GM19463 (cell line): Measurements from ENCODE around the gene FUT9.

Experiments used
- ATAC-seq: cut with Tn5 transposase; IDR thresholded peaks from one replicate; pipeline ENCODE4 v1.9.1; 2021; ENCODE audit warnings: mild to moderate bottlenecking, moderate library complexity; ENCODE audit not compliant: unreplicated experiment

The FUT9 gene

GRCh38 chr6:96015518-96016333, at the start of gene FUT9:
Gene FUT9, plus strand, starts transcription at chr6:96015974. Its CDS starts 187,182 bp downstream, at chr6:96203156.
- no peak for ATAC-seq

GRCh38 chr6:95967594-95967993, 48.2 kb upstream of the FUT9 start:
- ATAC-seq, result no peak

GRCh38 chr6:95973976-95974375, 41.8 kb upstream of the FUT9 start:
- ATAC-seq, result no peak

DNA sequence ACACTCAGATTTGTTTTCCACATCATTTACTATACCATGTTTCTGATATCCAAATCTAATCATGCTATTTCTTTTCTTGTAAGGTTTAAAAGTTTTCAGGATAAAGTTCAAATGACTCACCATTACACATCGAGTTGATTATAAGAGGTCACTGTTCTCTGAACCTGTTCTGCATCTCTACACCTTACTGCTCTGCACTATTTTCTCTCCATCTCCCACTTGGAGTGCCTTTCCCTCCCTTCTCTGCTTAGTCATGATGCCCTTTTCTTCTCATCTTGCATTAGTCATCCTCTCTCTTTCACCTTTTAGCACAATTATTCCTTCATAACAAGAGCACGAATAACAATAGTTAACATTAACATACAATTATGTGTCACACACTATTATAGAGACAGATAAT, 37.5 kb upstream of the FUT9 start:
- no peak for ATAC-seq

- ATAC-seq, result no peak
Observed at GRCh38 chr6:95991906-95992305, 23.9 kb upstream of the FUT9 start.

DNA sequence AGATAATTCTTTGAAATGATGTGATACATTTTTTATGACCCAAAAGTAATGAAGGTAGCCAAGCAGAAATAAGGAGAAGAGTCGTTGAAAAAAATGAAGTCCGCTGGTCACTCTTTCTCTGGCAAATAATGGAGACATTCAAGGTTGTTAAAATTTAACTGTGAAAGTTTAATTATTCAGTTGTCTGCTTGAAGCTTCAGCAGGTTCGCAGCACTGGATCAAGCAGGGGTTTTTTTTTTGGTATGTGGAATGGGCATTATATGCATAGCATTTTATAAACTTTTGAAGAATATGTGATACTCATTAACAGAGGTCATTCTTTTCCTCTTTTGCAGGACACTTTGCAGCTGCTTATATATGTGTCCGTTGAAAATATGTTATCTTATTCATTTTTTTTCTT, 21.6 kb upstream of the FUT9 start:
- no peak for ATAC-seq

DNA sequence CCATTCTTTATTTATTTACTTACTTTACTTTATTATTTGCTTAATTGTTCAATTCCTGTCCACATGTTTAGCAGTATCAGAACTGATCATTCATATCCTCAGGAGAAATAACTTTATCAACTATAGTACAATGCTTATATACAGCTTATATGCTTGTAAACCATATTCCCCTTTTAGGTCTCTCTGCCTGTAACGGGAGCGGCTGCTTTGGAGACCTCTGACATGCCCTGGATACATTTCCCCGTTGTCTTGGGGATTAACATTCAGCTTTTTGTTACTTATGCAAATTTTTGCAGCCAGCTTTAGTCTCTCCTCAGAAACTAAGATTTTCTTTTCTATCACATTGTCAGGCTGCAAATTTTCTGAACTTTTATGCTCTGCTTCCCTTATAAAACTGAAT, 17.6 kb upstream of the FUT9 start:
- ATAC-seq, result no peak

DNA sequence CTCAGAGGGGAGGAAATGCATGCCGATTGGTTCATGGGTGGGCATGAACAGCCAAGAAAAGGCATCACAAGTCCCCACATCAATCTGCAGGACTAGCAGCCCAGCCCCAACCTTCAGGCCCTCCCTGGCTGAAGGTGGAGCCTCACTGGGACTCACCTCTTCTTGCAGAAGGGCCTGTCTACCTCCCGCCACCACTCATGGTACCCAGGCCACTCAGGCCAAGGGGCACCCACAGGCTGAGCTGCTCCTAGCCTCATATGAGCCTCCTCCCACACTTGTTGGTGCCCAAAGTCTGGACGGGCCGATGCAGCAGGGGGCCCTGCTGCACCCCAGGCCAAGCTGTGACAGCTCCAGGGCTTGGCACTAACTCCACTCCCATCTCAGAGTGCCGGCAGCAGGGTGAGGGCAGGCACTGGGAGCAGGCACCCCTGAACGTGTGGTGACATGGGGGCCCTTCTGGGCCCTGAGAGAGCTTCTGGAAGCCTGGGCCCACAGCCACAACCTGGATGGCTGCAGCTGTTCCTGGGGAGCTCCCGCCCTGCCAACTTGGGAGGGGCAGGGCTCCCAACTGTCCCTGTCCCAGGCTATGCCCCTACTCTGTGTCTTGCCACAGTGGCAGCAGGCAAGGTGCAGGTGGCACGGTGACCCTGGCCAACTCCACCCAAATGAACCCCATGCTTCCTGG, 13.7 kb upstream of the FUT9 start:
- ATAC-seq, result no peak

DNA sequence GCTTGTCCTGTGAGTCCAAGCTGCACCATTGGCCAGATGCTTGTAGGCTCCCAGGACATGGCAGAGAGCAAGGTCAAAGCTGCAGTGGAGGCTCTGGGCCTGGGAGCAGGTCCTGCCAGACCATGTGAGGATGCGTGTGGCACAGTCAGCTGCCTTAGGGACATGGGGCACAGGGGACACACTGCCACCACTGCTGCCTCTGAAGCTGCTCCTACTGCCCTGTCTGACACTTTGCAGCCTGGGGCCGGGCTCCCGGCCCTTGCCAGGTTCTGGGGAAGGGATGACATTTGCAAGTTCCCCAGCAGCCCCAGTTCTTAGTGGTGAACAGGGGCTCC, 13.2 kb upstream of the FUT9 start:
- ATAC-seq, result no peak

DNA sequence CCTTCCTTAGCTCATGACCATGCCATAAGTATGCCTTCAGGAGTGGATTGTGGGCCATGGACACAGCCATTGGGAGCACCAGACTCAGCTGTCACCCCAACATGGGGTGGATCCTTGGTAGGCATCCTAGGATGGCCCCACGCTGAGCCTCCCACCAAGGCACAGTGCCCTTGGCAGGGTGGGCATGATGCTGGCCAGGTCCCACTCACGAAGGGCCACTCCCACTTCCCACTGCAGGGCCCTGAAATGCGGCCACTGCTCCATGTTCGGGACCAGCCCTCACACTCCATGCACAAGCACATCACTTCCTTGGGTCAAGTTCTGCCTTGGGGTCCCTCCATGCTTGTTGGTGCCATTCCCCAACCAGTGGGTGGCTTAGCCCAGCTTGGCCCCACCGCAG, 12.9 kb upstream of the FUT9 start:
- no peak for ATAC-seq

- ATAC-seq, result no peak
Observed at GRCh38 chr6:96007663-96008062, 8.1 kb upstream of the FUT9 start.

GRCh38 chr6:96013531-96013930, 2.2 kb upstream of the FUT9 start:
- no peak for ATAC-seq

- no peak for ATAC-seq
Observed at GRCh38 chr6:96014846-96015517, 792 bp upstream of the FUT9 start.

DNA sequence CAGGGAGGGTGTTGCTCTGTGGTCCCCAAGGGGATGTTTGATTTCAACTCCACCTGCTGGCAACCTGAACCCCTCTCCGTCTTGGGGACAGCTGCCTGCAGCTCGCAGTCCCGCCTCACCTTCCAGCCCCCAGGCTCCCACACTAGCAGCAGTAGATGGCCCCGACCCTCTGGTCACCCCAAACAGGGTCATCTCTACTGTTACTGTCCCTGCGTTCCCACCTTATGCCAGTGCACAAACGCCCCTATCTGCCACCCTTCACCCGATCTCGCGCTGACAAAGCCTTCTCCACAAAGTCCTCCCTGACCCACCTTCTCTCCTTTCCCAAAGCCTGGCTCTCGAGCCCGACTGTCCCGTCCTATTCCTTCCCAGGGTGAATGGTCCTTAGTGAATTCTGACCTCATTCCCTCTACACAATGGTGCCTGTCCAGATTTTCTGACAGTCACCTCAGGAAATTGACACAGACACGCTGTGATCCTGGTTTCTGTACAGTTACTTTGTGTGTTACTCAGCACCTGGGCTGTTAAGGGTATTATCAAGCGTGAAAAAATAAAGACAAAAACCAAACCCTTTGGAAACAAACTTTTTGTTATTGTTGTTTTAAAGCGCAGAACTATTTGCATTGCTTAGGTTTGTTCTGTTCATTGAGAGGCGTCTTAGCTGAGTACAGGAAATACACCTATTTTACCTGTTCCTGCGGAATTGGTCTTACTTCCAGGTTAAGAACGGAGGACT, 728 bp downstream of the FUT9 start:
- no peak for ATAC-seq

- no peak for ATAC-seq
Observed at GRCh38 chr6:96017070-96017359, 1.2 kb downstream of the FUT9 start.

DNA sequence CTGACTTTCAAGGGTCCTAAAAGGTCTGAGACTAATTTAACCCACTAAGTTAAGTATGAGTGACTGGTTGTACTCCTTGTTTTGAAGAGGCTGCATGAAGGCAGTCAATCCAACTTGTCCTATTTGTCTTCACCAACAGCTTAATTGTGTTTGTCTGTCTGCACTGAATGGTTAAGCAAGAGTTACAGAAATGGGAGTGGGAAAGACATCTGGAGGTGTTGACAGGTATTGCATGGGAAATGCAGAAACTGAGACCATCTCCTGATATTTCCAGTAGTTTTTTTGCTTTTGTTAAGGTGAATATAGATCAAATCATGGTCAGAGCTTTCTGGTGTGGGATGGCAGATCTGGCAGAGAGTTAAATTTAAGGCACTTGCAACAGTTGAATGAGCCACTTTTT, 6.5 kb downstream of the FUT9 start:
- ATAC-seq, result no peak

DNA sequence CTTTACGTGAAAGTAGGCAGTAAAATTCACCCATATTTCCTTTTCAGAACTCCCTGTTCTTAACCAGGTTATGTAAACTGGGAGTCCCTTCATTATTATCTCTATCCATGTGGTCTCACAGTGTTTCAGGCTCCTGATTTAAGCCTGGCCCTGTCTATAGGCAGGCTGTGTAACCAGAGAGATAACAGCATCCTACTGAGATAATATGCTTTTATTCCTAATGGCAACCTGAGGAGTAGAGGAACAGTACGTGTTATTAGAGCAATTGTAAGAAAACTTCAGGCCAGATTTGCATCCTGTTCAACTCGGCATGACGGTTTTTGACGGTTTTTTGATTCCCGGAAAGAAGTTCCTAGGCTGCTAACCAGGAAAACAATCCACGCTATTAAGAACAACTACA, 16.9 kb downstream of the FUT9 start:
- ATAC-seq, result no peak

- no peak for ATAC-seq
Observed at GRCh38 chr6:96051555-96051954, 35.8 kb downstream of the FUT9 start.

DNA sequence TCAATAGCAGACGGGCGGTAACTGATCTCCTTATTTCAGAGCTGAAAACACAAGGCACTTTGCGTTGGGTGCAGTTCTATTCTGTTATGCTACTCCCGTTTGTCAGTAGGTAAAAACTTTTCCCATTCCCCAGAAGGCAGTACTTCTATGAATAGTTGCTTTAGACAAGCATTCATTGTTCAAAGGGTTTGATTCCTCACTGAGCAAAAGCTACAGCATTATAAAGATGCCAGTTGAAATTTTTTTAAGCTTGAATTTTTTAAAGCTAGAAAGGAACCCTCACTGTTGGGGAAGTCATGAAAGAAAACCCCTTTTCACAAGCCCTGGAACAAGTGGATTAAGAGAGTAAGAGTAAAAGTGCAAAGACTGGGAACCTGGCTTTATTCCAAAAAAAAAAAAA, 42.3 kb downstream of the FUT9 start:
- no peak for ATAC-seq

DNA sequence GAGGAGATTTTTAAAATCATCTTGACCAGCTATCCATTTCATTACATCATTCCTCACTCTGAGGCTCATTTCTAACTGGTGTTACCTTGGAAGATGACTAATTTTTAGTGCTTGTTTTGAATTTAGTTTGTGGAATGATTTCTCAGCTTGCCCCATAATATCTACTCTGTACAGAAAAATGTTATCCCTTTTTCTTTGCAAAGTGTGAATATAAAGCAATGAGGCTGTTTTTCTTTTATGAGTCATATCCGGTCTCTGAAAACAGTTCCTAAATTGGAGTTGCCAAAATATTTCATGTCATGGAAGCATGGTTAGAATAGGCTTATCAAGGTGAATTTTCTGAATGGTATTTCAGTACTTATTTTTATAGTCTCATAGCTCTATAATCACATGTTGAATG, 43.8 kb downstream of the FUT9 start:
- ATAC-seq, result no peak

DNA sequence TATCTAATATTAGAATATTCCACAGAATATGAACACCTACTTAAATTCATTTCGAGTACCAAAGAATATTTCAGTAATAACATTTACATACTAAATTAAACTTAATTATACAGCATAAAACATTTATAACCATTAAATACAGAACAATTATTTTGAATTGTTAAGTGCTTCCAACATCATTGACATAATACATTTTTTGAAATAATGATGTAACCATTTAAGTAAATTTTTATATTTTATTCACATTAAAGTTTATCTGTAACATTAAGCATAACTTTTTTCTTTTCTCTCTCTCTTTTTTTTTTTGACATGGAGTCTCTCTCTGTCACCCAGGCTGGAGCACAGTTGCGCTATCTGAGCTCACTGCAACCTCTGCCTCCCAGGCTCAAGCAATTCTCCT, 44.5 kb downstream of the FUT9 start:
- no peak for ATAC-seq

DNA sequence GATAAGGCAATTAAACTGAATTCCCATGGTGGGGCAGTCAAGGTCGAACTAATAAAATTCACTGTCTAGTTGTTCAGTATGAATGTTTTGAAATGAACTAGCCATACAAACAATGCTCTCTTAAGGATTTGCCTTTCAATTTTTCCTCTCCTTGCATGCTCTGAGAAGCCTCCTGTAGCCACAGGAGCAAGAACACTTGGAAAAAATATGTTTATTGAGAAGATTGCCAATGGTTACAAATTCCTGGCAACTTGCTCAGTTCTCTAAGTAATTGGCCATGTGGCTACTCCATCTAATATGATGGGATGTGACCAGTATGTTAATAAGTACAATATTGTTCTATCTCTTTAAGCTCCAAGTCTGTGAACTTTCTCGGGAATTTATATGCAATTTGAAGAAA, 49.4 kb downstream of the FUT9 start:
- no peak for ATAC-seq
